Stimulated activated CD4-positive, alpha-beta T cell treated with anti-CD3 and anti-CD28 coated beads, Interleukin-12 subunit alpha, Interleukin-12 subunit beta, amount 100 ng/mL, for 24 hours (primary cell): ENCODE results near the gene AP2A2.
"Not testable (repeated sequence)": the region's sequence is repeated elsewhere in the genome, so short reads cannot be mapped to it uniquely, and the experiment has no call there.

Experiments used
- DNase-seq, 2 experiments: peaks; one replicate each; pipeline ENCODE4 v3.0.0-alpha.2; 2020; ENCODE audit warnings: low read depth in 2 of 2

The AP2A2 gene

DNA sequence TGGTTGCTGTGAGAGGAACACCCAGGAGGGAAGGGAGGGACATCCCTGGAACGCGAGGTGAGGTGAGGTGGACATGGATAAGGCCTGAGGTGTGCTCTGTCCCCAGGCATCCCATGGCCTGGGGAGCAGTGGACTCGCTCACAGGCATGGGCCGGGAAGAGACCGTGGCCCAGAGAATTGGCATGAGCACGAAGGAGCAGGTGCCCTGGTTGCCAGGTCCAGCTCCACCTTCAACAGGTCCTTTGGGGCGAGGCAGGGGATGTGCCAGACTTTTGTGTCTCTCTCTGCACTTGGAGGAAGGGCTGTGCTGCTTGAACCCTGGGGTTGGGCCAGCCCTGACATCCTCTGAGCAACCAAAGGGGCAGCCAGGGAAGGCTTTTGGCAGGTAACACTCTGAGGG is 89.4 kb downstream of the AP2A2 start:
- DNase-seq = no peak

DNA sequence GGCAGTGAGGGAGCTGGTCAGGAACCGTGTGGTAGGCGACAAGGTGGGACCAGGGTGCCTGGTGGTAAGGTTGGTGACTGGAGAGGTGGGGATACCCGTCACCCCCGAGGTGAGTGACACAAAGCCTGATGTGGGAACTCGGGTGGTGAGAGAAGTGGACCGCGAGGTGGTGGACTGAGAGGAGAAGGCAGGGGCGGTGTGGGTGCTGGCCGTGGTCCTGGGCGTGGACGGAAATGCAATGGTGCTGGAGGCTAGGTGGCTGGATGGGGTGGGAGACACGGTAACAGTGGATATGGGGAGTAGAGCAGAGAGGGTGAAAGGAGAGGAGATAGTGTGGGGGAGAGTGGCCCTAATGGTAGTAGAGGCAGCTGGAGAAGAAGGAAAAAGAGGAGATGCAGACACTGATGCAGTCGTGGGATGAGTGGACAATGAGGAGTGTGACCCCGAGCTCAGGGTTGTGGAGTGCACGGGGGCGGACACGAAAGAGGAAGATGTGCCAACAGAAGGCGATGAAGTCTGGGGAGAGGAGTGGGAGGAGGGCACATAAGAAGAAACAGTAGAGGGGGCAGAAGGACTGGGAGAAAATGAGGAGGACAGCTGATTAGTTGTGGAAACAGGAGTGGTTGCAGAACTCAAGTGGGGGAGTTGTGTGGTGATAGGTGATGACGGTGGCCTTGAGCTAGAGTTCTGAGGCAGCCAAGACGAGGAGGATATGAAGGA is 90.3 kb downstream of the AP2A2 start:
- no peak for DNase-seq

DNA sequence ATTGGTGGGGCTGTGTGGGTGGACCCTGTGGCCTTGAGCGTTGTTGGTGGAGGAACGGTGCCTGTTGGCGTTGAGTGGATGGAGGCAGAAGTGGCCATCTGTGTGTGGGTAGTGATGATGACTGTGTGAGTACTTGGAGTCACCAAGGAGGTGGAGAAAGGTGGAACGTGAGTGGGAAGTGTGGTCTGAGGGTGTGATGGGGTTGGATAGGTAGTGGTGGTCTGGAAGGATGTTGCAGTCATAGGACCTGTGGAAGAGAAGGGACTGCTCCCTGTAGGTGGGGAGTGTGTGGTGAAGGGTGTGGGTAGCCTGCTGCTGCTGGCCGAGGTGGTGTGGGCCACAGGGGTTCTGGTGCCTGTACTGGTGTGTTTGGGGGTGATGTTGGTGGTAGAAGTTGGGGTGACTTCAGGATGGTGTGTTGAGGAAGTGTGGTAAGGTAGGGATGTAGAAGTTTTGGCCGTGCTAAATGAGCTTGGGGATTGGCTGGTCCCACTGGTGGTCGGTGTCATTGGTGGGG is 91.0 kb downstream of the AP2A2 start:
- not testable (repeated sequence) for DNase-seq

DNA sequence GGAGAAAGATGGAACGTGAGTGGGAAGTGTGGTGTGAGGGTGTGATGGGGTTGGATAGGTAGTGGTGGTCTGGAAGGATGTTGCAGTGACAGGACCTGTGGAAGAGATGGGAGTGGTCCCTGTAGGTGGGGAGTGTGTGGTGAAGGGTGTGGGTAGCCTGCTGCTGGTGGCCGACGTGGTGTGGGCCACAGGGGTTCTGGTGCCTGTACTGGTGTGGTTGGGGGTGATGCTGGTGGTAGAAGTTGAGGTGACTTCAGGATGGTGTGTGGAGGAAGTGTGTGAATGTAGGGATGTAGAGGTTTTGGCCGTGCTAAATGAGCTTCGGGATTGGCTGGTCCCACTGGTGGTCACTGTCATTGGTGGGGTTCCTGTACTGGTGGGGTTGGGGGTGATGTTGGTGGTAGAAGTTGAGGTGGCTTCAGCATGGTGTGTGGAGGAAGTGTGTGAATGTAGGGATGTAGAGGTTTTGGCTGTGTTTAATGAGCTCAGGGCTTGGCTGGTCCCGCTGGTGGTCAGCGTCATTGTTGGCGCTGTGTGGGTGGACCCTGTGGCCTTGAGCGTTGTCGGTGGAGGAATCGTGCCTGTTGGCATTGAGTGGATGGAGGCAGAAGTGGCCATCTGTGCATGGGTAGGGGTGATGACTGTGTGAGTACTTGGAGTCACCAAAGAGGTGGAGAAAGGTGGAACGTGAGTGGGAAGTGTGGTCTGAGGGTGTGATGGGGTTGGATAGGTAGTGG is 91.8 kb downstream of the AP2A2 start:
- no peak for DNase-seq

DNA sequence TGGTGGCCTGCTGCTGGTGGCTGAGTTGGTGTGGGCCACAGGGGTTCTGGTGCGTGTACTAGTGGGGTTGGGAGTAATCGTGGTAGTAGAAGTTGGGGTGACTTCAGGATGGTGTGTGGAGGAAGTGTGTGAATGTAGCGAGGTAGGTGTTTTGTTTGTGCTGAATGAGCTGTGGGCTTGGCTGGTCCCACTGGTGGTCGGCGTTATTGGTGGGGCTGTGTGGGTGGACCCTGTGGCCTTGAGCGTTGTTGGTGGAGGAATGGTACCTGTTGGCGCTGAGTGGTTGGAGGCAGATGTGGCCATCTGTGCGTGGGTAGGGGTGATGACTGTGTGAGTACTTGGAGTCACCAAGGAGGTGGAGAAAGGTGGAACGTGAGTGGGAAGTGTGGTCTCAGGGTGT is 92.4 kb downstream of the AP2A2 start:
- no peak for DNase-seq

DNA sequence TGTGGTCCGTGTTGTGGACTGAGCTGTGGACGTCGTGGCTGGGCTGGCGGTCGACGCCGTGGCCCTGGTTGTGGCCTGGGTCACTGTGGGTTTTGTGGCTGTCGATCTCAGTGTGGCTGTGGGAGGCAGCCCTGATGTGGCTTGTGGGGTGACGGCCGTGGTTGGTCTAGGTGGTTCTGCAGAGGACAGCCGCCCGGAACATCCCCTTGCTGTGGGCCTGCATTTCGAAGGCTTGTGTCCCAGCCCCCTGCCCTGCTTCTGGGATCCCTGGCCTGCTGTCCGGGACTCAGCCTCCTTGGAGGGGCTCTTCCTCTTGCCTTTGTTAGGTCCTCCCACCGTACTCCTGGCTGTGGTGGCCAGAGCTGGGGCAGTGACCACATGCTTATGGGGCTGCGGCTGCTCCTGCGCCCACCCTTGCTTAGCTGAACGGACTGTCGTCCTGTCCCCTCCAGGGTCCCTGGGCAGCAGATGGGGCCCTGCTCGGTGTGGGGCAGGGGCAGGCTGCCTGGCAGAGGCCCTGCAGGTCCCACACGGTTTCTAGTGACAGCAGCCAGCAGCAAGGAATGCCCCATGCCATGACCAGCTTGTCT is 93.7 kb downstream of the AP2A2 start:
- no peak for DNase-seq

DNA sequence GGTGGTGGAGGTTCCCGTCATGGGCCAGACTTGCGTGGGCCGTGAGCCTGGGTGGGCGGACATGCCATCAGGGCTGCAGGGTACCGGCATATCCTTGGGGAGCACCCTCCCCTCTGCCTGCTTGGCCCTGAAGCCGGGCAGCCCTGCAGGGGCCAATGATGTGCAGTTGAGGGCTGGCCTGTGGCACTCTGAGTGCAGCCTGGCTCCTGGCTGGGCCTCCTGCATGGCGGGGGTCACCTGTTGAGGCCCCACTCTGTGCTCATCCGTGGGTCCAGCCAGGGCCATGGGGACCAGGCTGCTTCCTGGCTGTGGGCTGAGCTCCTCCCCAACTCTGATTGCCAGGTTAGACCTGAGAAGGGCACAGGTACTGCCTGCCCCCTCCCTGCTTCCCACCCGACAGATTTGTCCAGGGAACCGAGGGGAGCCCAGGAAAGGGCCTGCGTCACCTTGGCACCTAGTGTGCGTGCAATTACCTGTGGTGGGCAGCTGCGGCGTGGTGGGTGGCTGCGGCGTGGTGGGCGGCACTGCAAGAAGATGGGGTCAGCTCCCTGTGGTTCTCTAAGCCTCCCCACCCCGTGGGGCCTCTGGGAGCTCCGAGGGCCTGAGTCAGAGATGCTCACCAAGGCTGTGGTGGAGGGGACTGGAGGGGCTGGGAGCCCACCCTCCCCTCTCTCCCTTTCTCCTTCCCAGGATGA is 94.7 kb downstream of the AP2A2 start:
- no peak for DNase-seq

DNA sequence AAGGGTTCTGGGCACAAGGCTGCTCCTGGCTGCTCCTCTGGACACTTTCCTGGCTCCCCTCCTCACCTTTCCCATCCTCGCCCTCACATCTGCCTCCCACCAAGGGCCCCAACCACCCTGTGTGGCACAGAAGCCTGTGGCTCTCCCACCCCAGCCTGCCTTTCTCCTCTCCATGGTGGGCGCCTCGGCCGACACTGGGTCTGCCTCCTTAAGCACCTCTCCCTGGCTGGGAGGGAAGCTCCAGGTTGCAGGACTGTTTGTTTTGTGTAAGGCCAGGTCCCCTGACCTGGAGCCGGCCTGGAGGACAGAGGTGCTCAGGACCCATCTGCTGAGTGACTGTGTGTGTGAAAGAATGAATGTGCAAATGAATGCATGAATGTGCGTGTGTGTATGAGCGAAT is 96.7 kb downstream of the AP2A2 start:
- no peak for DNase-seq

DNA sequence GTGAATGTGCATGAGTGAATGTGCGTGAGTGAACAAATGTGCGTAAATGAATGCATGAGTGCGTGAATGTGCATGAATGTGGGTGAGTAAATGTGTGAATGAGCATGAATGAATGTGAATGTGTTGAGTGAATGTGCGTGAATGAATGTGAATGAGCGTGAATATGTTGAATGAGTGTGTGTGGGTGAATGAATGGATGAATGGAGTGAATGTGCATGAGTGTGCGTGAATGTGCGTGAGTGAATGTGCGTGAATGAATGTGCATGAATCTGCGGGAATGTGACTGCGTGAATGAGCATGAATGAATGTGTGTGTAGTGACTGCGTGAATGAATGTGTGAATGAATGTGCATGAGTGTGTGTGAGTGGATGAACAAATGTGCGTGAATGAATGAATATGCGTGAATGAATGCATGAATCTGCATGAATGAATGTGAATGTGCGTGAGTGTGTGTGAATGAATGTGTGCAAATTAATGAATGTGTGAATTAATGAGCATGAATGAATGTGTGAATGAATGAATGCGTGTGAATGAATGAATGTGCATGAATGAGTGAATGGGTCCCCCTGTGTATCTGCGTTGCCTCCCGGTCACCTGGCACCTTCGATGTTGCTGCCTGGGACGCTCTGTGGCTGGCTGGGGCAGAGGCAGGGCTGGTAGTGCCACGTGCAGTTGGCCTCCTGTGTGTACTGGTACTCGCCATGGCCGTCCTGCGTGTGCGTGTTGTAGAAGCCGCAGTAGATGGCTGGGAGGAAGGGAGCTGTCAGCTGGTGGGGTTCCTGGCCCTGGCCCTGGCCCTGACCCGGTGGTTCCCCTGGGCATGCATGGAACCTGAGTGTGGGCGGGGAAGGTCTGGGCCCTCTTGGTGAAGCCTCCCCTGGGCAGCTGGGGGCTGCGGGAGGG is 97.5 kb downstream of the AP2A2 start:
- no peak for DNase-seq

DNA sequence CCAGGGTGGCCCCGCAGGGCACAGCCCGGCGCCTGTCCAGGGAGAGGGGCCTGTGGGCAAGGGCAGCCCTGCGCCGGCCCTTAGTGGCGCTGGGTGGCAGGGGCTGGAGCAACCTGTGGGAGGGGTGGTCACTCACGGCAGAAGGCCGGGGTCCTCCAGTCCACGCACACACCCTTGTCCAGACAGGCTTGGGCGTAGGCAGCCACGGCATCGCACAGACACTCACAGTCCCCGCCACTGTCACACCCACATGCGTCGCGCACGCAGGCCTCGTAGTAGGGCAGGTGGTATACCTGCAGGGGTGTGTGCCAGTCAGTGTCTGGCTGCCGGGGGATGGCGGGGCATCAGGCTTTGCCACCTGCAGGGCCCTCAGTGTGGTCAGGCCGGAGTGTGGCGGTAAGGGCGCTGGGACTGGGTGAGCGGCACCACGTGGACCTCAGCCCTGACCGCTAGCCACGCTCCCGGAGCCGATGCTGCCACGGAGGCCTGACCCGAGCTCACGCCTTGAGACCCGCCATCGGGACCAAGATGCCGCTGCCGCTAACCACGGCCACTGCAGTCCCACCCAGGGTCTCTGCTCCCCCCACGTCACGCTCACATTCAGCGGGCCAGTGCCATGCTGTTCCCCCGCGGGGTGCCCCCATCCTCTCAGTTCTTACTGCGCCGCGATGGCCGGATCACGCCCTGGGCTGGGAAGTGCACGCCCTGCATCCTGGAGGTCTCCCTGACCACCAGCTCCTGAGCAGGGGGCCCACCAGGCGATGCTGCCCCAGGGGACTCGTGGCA is 98.3 kb downstream of the AP2A2 start:
- no peak for DNase-seq

DNA sequence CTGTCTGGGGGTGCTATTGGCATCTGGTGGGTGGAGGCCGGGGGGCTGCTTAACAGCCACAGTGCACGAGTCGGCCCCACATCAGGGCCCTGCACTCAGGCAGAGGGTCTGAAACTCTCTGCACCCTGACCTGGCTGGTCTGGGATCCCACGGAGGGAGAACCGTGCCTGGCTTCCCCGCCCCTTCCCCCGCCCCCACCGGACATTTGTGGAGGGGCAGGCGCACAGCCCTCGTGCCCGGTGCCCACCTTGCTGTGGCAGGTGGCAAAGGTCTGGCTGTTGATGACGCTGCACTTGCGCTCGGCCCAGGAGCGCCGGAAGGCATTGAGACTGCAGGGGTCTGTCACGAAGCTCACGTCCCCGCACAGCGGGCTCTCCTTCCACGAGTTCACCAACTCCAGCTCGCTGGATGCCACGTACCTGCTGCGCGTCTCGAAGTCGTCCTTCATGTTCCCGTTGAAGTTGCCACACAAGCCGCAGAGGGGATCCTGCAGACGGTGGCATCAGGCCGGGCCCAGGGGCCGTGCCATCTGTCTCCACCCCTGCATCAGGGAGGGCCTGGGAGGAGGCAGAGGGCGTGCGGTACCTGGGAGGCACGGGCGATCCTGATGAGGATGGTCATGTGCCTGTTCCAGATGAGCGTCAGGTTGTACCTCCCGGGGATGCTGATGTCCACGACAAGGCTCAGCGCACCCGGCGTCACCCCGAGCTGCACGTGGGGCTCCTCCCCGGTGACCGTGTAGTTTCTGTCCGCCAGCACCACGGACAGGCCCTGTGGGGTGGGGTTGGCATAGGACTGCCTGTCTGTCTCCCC is 99.1 kb downstream of the AP2A2 start:
- no peak for DNase-seq

DNA sequence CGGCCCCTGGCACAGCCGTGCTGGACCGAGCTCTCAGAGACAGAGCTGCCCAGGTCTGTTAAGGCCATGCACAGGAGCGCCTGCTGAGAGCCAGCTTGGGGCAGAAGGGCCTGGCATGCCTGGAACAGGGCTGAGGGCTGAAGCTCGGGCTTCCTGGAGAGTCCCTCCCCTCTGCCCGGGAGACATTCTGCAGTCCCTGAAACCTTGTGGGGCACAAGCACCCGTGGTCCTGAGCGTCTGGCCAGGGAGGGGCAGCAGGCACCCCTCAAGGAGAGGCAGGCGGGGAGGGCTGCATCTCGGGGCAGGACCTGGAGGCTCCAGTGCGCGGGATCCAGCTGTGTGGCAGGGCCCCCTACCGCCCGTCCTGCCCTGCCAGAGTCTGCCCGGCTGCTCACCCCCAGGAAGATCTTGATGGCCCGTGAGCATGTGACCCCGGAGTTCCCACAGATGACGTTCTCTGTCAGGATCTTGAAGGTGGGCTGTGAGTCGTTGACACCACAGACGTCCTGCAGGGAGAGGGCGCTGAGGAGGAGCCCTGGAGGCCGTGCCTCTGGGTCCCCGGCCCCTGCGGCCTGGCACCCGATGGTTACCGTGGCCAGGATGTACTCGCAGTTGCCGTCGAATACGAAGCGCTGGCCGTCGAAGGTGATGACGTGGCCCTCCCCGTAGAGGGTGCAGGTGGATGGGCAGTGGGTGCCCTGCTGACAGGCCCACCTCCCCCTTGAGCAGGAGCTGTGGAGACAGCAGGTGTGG is 99.9 kb downstream of the AP2A2 start:
- DNase-seq = no peak

DNA sequence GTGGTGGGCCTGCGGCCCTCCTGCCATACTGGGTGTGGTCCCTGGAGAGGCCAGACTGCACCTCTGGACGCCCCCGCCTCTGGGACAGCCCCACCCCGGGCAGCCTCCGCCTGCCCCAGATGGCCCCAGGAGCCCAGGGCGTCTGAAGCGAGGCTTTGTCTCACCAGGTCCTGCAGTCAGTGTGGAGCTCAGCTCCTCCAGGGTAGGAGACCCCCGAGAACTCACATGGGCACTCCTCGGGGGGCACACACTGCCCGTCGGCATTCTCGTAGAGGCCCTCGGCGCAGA is 100.4 kb downstream of the AP2A2 start:
- DNase-seq = no peak

DNA sequence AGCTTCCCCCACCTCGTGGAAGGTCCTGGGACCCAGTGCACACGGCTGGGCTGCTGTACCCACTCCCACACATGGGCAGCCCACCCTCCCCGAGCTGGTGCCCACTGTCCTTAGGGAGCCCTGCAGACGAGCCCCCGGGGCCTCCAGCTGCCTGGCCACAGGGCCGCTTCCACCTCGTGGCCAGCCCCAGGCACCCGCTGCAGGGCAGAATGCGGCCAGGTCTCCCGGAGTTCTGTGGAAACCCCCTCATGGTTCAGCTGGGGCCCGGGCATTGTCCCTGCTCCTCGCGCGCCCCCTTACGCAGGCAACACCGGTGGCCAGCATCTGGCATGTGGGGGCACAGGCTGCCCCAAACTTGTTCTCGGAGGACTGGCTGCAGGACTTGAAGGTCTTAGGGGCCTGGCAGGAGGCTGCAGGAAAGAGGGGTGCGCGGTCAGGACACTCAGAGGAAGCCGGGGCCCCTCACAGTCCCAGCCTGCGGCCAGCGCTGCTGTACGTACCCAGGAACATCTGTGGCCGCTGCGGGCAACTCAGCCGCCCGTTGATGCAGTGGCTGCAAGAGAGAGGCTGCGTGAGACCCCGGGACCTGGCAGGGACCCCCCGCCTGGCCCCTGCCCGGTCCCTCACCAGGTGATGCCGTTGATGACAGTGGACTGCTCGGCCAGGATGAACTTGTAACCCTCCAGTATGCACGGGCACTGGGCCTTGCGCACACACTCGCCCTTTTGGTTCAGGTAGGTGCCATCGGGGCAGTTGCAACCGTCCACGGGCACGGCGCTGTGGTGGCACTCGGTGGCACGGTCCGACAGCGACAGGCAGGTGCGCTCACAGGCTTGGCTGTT is 101.2 kb downstream of the AP2A2 start:
- DNase-seq = no peak

DNA sequence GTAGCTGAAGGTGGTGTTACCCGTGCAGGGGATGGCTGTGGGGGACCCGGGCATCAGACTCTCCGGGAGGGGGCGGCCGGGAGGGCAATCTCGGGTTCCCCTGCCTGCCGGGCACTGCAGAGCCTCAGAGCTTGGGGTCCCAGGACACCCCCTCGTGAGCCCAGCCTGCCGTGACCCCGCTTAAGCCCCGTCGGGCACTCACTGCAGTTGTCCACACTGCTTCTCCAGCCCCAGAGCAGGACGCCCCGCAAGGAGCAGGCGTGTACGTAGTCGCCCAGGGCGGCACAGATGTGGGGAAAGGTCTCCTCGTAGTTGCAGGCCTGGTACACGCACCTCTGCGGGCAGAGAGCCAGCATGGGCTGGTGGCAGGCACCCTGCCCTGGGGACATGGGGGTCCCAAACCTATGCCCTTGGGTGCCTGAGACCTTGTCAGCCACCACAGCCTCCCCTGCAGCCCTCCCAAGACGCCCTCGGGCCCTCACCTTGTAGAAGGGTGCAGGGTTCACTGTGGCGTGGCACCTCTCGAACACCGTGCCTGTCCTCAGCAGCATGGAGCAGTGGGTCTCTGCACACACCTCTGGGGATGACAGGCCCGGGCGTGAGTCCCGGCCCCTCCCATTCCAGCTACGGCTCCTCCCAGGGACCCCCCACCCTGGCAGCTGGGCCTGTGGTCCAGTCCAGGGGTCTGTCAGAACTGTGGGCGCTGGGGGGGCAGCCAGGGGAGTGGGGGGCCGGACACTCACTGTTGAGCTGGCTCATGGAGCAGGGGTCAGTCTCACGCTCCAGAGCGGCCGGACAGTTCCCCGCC is 102.0 kb downstream of the AP2A2 start:
- DNase-seq = no peak

DNA sequence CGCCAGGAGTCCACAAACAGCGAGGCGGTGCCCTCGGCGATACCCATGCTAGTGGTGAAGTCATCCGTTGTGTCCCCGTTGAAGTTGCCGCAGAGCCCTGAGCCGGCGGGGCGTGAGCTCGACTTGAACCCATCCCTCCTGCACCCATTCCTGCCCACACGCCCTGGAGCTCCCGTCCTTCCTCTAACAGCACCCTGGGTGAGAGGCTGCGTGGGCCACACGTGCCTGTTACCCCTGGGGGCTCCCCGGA is 102.5 kb downstream of the AP2A2 start:
- no peak for DNase-seq

DNA sequence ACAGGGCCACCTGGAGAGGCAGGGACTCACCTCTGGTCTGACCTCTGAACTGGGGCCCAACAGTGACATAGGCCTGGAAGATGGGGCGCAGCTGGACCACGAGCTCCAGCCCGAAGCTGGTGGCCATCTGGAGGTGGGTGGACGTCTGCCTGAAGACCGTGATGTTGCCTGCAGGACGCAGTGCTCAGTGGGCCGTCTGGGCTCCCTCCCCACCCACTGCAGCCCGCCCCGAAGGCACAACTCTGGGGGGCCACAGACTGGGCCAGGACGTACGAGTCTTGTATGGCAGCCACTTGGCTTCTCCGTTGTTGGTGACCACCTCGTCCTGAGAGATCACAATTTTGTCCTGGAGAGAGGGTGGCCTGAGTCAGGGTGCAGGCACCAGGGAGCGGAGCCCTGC is 102.9 kb downstream of the AP2A2 start:
- DNase-seq = no peak

DNA sequence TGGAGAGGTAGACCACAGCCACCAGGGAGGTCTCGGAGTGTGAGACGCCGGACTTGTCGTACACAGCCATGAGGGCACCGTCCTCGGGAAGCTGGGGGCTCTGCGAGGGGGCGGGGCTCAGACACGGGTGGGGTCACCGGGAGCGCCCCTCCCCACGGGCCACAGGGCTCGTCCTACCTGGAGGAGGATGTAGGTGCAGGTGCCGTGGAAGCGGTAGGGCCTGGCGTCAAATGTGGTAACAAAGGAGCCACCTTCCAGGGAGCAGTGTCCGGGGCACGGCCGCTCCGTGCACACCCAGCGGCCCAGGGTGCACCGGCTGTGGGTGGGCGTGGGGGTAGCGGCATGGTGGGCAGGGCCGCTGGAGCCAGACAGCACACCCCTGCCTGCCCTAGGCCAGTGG is 103.4 kb downstream of the AP2A2 start:
- no peak for DNase-seq
